A549 treated with GW870086 at 1 μM for 4 hours (cell line): ENCODE results near the gene ZNF829. TPM values are rescaled to one million over a fixed set of nuclear protein-coding genes. Genes with fewer than 3 reads are reported as not detected.

ENCODE experiments used
- total RNA-seq: library from RNA; stranded (reverse); fragments of 200-300 nt; extraction: Qiagen RNA extraction; gene quantifications from 5 replicates; pipeline ENCODE4 v1.2.3, GENCODE V29; 2022; ENCODE audit warnings: low read depth

The ZNF829 gene
- 0.23 to 0.57 TPM (median 0.37 TPM) in 5 replicates for total RNA-seq

GRCh38 chr19:36915992-36916830 lies at the start of gene ZNF829, which contains the start of gene ZNF568:
TSS of gene ZNF829 (minus strand) at chr19:36916291. CDS start at chr19:36915167, 1,124 bp downstream.
TSS of gene ZNF568 (plus strand) at chr19:36916332. CDS start at chr19:36922771, 6,439 bp downstream.

GRCh38 chr19:36850559-36851442 lies 65.3 kb downstream of the ZNF829 start, which contains the start of gene ZNF345:
TSS of gene ZNF345 (plus strand) at chr19:36850876. CDS start at chr19:36876831, 25,955 bp downstream.

Other genes starting within 250 kb of the ZNF829 start
- 4.9 to 8.0 TPM (median 7.5 TPM) in 5 replicates for gene ZNF461, start 249.5 kb downstream of the ZNF829 start, total RNA-seq
- gene ZNF567, start 228.7 kb downstream of the ZNF829 start, total RNA-seq, result 7.2 to 10.2 TPM (median 9.6 TPM) in 5 replicates
- gene ZNF850, start 143.5 kb downstream of the ZNF829 start, total RNA-seq, result 0.27 to 1.0 TPM (median 0.47 TPM) in 5 replicates
- gene ZNF790, start 77.9 kb downstream of the ZNF829 start, total RNA-seq, result 0.13 to 0.47 TPM (median 0.31 TPM) in 4 of 5 replicates, not detected in the other
- gene ZNF345, start 65.4 kb downstream of the ZNF829 start, total RNA-seq, result 0.10 to 0.36 TPM (median 0.34 TPM) in 3 of 5 replicates, not detected in the others
- 0.76 to 1.1 TPM (median 0.97 TPM) in 5 replicates for gene ZNF568, start within 50 bp of the ZNF829 start, total RNA-seq
- gene ZNF420, start 162.1 kb upstream of the ZNF829 start, total RNA-seq, result 5.2 to 5.7 TPM (median 5.4 TPM) in 5 replicates